Measurements from ENCODE around the gene WBP11.

DNA sequence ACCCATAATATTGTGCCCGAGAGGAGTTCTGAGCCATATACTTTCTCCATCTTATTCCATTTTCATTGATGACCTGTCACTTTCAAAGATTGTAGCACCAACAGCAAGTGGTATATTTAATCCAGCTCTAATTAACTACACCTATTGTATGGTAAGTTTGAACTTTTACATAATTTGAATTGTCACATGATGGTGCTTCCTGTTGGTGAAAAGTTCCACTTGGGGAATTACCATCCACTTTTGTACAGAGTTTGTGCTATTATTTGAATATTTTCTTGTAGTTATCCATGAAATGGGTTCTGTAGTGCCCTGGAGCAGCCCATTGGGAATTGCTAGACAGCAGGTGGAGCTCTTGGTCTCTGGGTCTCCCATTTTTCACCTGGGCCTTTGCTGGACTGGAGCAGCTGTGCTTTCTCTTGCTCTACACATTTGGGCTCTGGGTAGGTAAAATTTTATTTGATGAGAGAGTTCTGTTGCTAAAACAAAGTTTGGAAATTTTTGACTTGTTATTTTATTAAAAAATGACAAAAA lies 7.7 kb upstream of the WBP11 start:
- TF ChIP-seq, protein P1, sequence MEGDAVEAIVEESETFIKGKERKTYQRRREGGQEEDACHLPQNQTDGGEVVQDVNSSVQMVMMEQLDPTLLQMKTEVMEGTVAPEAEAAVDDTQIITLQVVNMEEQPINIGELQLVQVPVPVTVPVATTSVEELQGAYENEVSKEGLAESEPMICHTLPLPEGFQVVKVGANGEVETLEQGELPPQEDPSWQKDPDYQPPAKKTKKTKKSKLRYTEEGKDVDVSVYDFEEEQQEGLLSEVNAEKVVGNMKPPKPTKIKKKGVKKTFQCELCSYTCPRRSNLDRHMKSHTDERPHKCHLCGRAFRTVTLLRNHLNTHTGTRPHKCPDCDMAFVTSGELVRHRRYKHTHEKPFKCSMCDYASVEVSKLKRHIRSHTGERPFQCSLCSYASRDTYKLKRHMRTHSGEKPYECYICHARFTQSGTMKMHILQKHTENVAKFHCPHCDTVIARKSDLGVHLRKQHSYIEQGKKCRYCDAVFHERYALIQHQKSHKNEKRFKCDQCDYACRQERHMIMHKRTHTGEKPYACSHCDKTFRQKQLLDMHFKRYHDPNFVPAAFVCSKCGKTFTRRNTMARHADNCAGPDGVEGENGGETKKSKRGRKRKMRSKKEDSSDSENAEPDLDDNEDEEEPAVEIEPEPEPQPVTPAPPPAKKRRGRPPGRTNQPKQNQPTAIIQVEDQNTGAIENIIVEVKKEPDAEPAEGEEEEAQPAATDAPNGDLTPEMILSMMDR (conservative IDR thresholded peaks at IDR 0.05 in 1 of 2, IDR thresholded peaks at IDR 0.05 in 1 of 2; ENCODE audit: extremely low read depth in 1 of 2, insufficient read depth in 1 of 2, low read depth in 1 of 2, low read length in 2 of 2), result peak; percentile 65 to 85
- no peak for TF ChIP-seq EZH2 (IDR thresholded peaks at IDR 0.05; ENCODE audit: borderline replicate concordance, low read length)
